CD4-positive, alpha-beta T cell treated with Interleukin-4 for 1 hour (primary cell): ENCODE data around the gene LAMC3.

Experiments
- DNase-seq, 2 donors: peaks; one replicate each; pipeline ENCODE4 v3.0.0-alpha.2; 2020 to 2022

LAMC3 gene

GRCh38 chr9:131125288-131126058 lies 116.5 kb downstream of the LAMC3 start, which contains the start of gene NUP214:
TSS of gene NUP214 (plus strand) at chr9:131125586. CDS start at chr9:131125705, 119 bp downstream.
- peak; percentile 99 for DNase-seq

- DNase-seq, result no peak
Measured at GRCh38 chr9:131126059-131126426, 117.1 kb downstream of the LAMC3 start.

GRCh38 chr9:131129183-131129582 lies 120.2 kb downstream of the LAMC3 start:
- no peak for DNase-seq

DNA sequence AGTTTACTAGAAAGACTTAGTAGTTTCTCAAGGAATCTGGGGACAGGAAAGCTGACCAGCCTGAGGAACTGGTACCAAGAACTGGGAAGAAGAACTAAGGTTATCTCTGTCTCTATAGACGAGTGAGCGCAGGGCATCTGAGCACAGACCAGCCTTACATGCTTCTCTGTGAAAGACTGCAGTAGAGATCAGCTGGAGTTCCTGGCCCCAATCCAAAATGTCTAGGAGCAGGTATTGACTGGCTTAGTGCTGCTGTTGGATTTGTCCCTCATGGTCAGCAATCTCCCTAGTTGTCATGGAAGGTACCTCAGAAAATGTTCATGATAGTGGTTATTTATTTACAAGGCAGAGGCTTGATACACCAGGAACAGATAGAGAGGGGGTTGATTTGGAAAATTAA lies 129.7 kb downstream of the LAMC3 start:
- no peak for DNase-seq

GRCh38 chr9:131140112-131140511 lies 131.1 kb downstream of the LAMC3 start:
- DNase-seq, result no peak

DNA sequence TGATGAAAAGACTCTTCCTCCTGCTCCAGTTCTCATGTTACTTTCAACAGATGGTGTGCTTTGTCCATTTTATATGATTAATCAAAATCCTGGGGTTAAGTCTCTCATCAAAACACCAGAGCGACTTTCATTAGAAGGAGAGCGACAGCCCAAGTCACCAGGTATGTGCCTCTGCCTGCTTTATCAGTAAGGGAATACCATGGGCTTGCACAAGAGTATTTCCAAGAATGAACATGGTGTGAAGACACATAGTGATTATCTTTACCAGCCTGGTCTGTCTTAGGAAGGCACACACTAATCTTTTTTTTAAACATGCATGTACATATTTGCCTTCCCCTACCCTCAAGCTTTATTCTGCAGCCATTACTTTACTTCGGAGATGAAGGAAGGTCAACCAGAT lies 131.6 kb downstream of the LAMC3 start:
- no peak for DNase-seq

- no peak for DNase-seq
Measured at GRCh38 chr9:131142160-131142559, 133.2 kb downstream of the LAMC3 start.
